Transverse colon (tissue), 4 donors: ENCODE results near the gene SERPIND1. TPM values are rescaled to one million over a fixed set of nuclear protein-coding genes. Genes with fewer than 3 reads are reported as not detected.

Source experiments
- DNase-seq: peaks from one replicate; pipeline ENCODE4 v3.0.0-alpha.2; 2019
- H3K27ac ChIP-seq, 4 donors: fragments of 200-600 bp; sonication (generic); 2 replicates each; pipeline ENCODE4 v1.5.1; 2016 to 2018; ENCODE audit warnings: inconsistent platforms in 4 of 4
- H3K27me3 ChIP-seq: fragments of 200-600 bp; sonication (generic); 2 replicates; pipeline ENCODE4 v1.5.1; 2017; ENCODE audit warnings: inconsistent platforms
- H3K36me3 ChIP-seq, 4 donors: fragments of 200-600 bp; sonication (generic); 2 replicates each; pipeline ENCODE4 v1.5.1; 2017 to 2019; ENCODE audit warnings: inconsistent platforms in 4 of 4
- H3K4me1 ChIP-seq, 4 donors: fragments of 200-600 bp; sonication (generic); 2 replicates each; pipeline ENCODE4 v1.5.1; 2017 to 2020; ENCODE audit warnings: inconsistent platforms in 4 of 4
- H3K4me3 ChIP-seq, 4 donors: fragments of 200-600 bp; sonication (generic); 1 replicate in 1 of 4; 2 replicates in 3 of 4; pipeline versions ENCODE4 v1.5.1 to v1.6.1; 2017 to 2019; ENCODE audit warnings: inconsistent platforms in 4 of 4
- H3K9me3 ChIP-seq, 2 donors: fragments of 200-600 bp; sonication (generic); 2 replicates each; pipeline ENCODE4 v1.5.1; 2017 to 2019; ENCODE audit warnings: inconsistent platforms in 2 of 2
- CTCF ChIP-seq, 5 experiments: fragments of 200-600 bp in 3 of 5; fragments of 450-650 bp in 2 of 5; sonication (generic) in 3 of 5; IDR thresholded peaks; 1 replicate in 2 of 5; 2 replicates in 3 of 5; pipeline ENCODE4 v1.5.1; 2016 to 2017; ENCODE audit warnings: antibody characterized with exemption in 5 of 5, inconsistent platforms in 3 of 5, mild to moderate bottlenecking in 2 of 5, moderate library complexity in 1 of 5
- EP300 ChIP-seq: sonication (generic); formaldehyde crosslinking; IDR thresholded peaks from one replicate; pipeline ENCODE4 v1.6.1; 2017; ENCODE audit warnings: antibody characterized with exemption, low read depth
- POLR2A ChIP-seq: fragments of 450-650 bp; IDR thresholded peaks from one replicate; pipeline ENCODE4 v1.6.1; 2016; ENCODE audit warnings: antibody characterized with exemption, mild to moderate bottlenecking, moderate library complexity
- POLR2AphosphoS5 ChIP-seq, 3 donors: sonication (generic); formaldehyde crosslinking; IDR thresholded peaks; one replicate each; pipeline ENCODE4 v1.6.1; 2016; ENCODE audit warnings: antibody characterized with exemption in 3 of 3
- WGBS, 2 donors: methylation state at CpG; one replicate each; pipeline ENCODE4 v1.1.5; 2018; ENCODE audit warnings: low coverage in 1 of 2; 5-methylcytosine and 5-hydroxymethylcytosine counted together
- in situ Hi-C, 4 donors: fragments of 200-750 bp; cut with MboI; loops; one replicate each; pipeline versions ENCODE4 v1.15.0 to v1.15.1; 2017; ENCODE audit warnings: low sequenced_read_pairs in 3 of 4, low pct_ligation_motif_present in 1 of 4, low pct_unique_long_range_greater_than_20kb in 1 of 4
- intact Hi-C: fragments of 100-400 bp; cut with DNase I; formaldehyde crosslinking; loops from one replicate; pipeline ENCODE4 v1.15.1; 2023; ENCODE audit warnings: low total_unique reads
- total RNA-seq, 4 donors: library from RNA; depleted of rRNA; stranded (reverse); fragments of >200 nt; gene quantifications; one replicate each; pipeline ENCODE4 v1.1.0, GENCODE V29; 2016

The SERPIND1 gene
- total RNA-seq, 4 donors from 2014 or later = not detected

GRCh38 chr22:20771918-20772625 is 1.8 kb upstream of the SERPIND1 start:
- H3K4me3 ChIP-seq = no peak overlapping the region
- no peaks in the 10 kb centered on the region for H3K27me3 ChIP-seq
- intact Hi-C loops = no loop called here
- TF ChIP-seq EP300 = no peak
- TF ChIP-seq POLR2A = no peak
- TF ChIP-seq CTCF (IDR thresholded peaks at IDR 0.05) = no peak
- TF ChIP-seq POLR2AphosphoS5 (IDR thresholded peaks at IDR 0.05) = no peak
- H3K27ac ChIP-seq = no peak overlapping the region
- DNase-seq = no peak
- in situ Hi-C loops = no loop called here
- 60 to 88% methylated on average over 1 to 9 of the region's 9 CpGs for WGBS, 2 donors
- no peaks in the 10 kb centered on the region for H3K36me3 ChIP-seq
- H3K9me3 ChIP-seq = no peaks in the 10 kb centered on the region
- peaks cover 0 to under 1% (median 0%) of the 10 kb centered on the region in 4 donors for H3K4me1 ChIP-seq

GRCh38 chr22:20774882-20775281 is 969 bp downstream of the SERPIND1 start:
- in situ Hi-C loops (no loop called here), intact Hi-C loops (no loop called here)
- no peak overlapping the region for H3K27ac ChIP-seq
- TF ChIP-seq POLR2AphosphoS5 (IDR thresholded peaks at IDR 0.05) (no peak), POLR2A (no peak), CTCF (IDR thresholded peaks at IDR 0.05) (no peak)
- H3K9me3 ChIP-seq = no peaks in the 10 kb centered on the region
- no peak for DNase-seq
- no peaks in the 10 kb centered on the region for H3K27me3 ChIP-seq
- H3K4me3 ChIP-seq = no peak overlapping the region
- peaks cover 0 to 12% (median 7%) of the 10 kb centered on the region in 4 donors for H3K4me1 ChIP-seq
- peaks cover 0 to 9% (median 3%) of the 10 kb centered on the region in 4 donors for H3K36me3 ChIP-seq
- 94 to 98% methylated on average over 4 of the region's 4 CpGs for WGBS, 2 donors

- Histone ChIP-seq H3K9me3 (no peaks in the 10 kb centered on the region), H3K27me3 (no peaks in the 10 kb centered on the region), H3K36me3 (peaks cover 0 to 9% (median 3%) of the 10 kb centered on the region in 4 donors), H3K4me1 (peaks cover 0 to 12% (median 7%) of the 10 kb centered on the region in 4 donors), H3K27ac (no peak overlapping the region), H3K4me3 (no peak overlapping the region)
- WGBS, 2 donors = 80 to 86% methylated on average over 4 of the region's 4 CpGs
- TF ChIP-seq EP300 (no peak), POLR2AphosphoS5 (IDR thresholded peaks at IDR 0.05) (no peak), CTCF (IDR thresholded peaks at IDR 0.05) (no peak), POLR2A (no peak)
- DNase-seq = no peak
- intact Hi-C loops = no loop called here
- in situ Hi-C loops = no loop called here
Measured at GRCh38 chr22:20775342-20775895, 1.5 kb downstream of the SERPIND1 start.

GRCh38 chr22:20776624-20777405 is 2.9 kb downstream of the SERPIND1 start:
- intact Hi-C loops = no loop called here
- H3K36me3 ChIP-seq = peaks cover 0 to 9% (median 3%) of the 10 kb centered on the region in 4 donors
- in situ Hi-C loops = no loop called here
- H3K4me3 ChIP-seq = no peak overlapping the region
- H3K4me1 ChIP-seq = peaks cover 0 to 12% (median 7%) of the 10 kb centered on the region in 4 donors
- no peak for DNase-seq
- TF ChIP-seq POLR2A (no peak), EP300 (no peak), CTCF (IDR thresholded peaks at IDR 0.05) (no peak), POLR2AphosphoS5 (IDR thresholded peaks at IDR 0.05) (no peak)
- no peaks in the 10 kb centered on the region for H3K9me3 ChIP-seq
- peak overlapping the region; percentile 43 to 76 (median 68) for H3K27ac ChIP-seq
- H3K27me3 ChIP-seq = no peaks in the 10 kb centered on the region
- WGBS, 2 donors = 89 to 96% methylated on average over 7 to 17 of the region's 17 CpGs
